GM23338 (cell line): ENCODE results near the gene SLC36A3. TPM values are rescaled to one million over a fixed set of nuclear protein-coding genes. Genes with fewer than 3 reads are reported as not detected.
"Not testable (repeated sequence)": the region's sequence is repeated elsewhere in the genome, so short reads cannot be mapped to it uniquely, and the experiment has no call there.

Source experiments
- ATAC-seq: fragments of 200-7000 bp; cut with Tn5 transposase; 3 replicates; pipeline ENCODE4 v1.9.1; 2020
- DNase-seq: peaks from one replicate; pipeline ENCODE4 v3.0.0-alpha.2; 2015; ENCODE audit warnings: low spot score
- H2AFZ ChIP-seq: fragments of 200-600 bp; sonication (generic); 2 replicates; pipeline ENCODE4 v1.8.0; 2016; ENCODE audit warnings: antibody characterized with exemption, mild to moderate bottlenecking, moderate library complexity
- H3F3A ChIP-seq: fragments of 200-600 bp; sonication (generic); replicated peaks from 2 replicates; pipeline ENCODE4 v1.8.0; 2017; ENCODE audit warnings: antibody characterized with exemption, mixed run types, low read depth
- H3K27ac ChIP-seq: fragments of 200-600 bp; sonication (generic); 2 replicates; pipeline ENCODE4 v1.6.1; 2016; ENCODE audit warnings: low read depth
- H3K27me3 ChIP-seq: fragments of 200-600 bp; sonication (generic); 2 replicates; pipeline ENCODE4 v1.8.0; 2016; ENCODE audit warnings: mild to moderate bottlenecking, mixed run types, moderate library complexity; ENCODE audit not compliant: insufficient read depth
- H3K36me3 ChIP-seq: fragments of 200-600 bp; sonication (generic); 2 replicates; pipeline ENCODE4 v1.8.0; 2016; ENCODE audit warnings: mild to moderate bottlenecking; ENCODE audit not compliant: insufficient read depth
- H3K4me1 ChIP-seq: fragments of 200-600 bp; sonication (generic); 2 replicates; pipeline ENCODE4 v1.8.0; 2016; ENCODE audit warnings: mild to moderate bottlenecking, moderate library complexity; ENCODE audit not compliant: insufficient read depth
- H3K4me2 ChIP-seq: fragments of 200-600 bp; sonication (generic); 2 replicates; pipeline ENCODE4 v1.7.1; 2017; ENCODE audit warnings: mixed run types
- H3K4me3 ChIP-seq: fragments of 200-600 bp; sonication (generic); 2 replicates; pipeline ENCODE4 v1.6.1; 2016; ENCODE audit warnings: mixed run types
- H3K79me2 ChIP-seq: fragments of 200-600 bp; sonication (generic); replicated peaks from 2 replicates; pipeline ENCODE4 v1.8.0; 2017; ENCODE audit warnings: mild to moderate bottlenecking; ENCODE audit not compliant: insufficient read depth
- H3K9me2 ChIP-seq: fragments of 200-600 bp; sonication (generic); 2 replicates; pipeline ENCODE4 v1.8.0; 2017; ENCODE audit not compliant: insufficient read depth
- H4K20me1 ChIP-seq: fragments of 200-600 bp; sonication (generic); replicated peaks from 2 replicates; pipeline ENCODE4 v1.8.0; 2017; ENCODE audit warnings: mild to moderate bottlenecking; ENCODE audit not compliant: insufficient read depth
- H3K27ac Mint-ChIP-seq: 2 replicates; pipeline ENCODE4 v1.8.0; 2020; ENCODE audit warnings: inconsistent platforms, mild to moderate bottlenecking, moderate library complexity, mixed read lengths
- H3K27me3 Mint-ChIP-seq: 3 replicates; pipeline ENCODE4 v1.8.0; 2022; ENCODE audit warnings: low read depth, mild to moderate bottlenecking, moderate library complexity, mixed read lengths, inconsistent platforms; ENCODE audit not compliant: insufficient read depth, poor library complexity
- H3K36me3 Mint-ChIP-seq: 3 replicates; pipeline ENCODE4 v1.8.0; 2021; ENCODE audit warnings: low read depth, mild to moderate bottlenecking, inconsistent platforms, moderate library complexity, mixed read lengths
- H3K4me1 Mint-ChIP-seq: 3 replicates; pipeline ENCODE4 v1.8.0; 2020; ENCODE audit warnings: mild to moderate bottlenecking, inconsistent platforms, mixed read lengths
- H3K4me3 Mint-ChIP-seq: 3 replicates; pipeline ENCODE4 v1.8.0; 2021; ENCODE audit warnings: moderate library complexity, mild to moderate bottlenecking, inconsistent platforms, mixed read lengths
- H3K9me3 Mint-ChIP-seq: 3 replicates; pipeline ENCODE4 v1.8.0; 2020; ENCODE audit warnings: moderate library complexity, mild to moderate bottlenecking, inconsistent platforms, mixed read lengths
- CTCF ChIP-seq, 2 experiments: fragments of 200-600 bp in 1 of 2; sonication (generic) in 1 of 2; conservative IDR thresholded peaks; 2 replicates each; pipeline versions ENCODE4 v1.5.1 to v1.6.1; 2016 to 2017; ENCODE audit warnings: antibody characterized with exemption in 2 of 2, low read depth in 2 of 2, mild to moderate bottlenecking in 2 of 2, moderate library complexity in 1 of 2
- EZH2 ChIP-seq: fragments of 200-600 bp; sonication (generic); IDR thresholded peaks from one replicate; pipeline ENCODE4 v1.8.0; 2017; ENCODE audit warnings: antibody characterized with exemption, mild to moderate bottlenecking, low read depth; ENCODE audit not compliant: unreplicated experiment
- EZH2phosphoT487 ChIP-seq: fragments of 200-600 bp; sonication (generic); IDR thresholded peaks from one replicate; pipeline ENCODE4 v1.8.1; 2018; ENCODE audit warnings: antibody characterized with exemption; ENCODE audit not compliant: unreplicated experiment
- JUNB ChIP-seq: IDR thresholded peaks from one replicate; pipeline ENCODE4 v1.6.1; 2016; ENCODE audit warnings: antibody characterized with exemption; ENCODE audit not compliant: unreplicated experiment
- NANOG ChIP-seq: IDR thresholded peaks from 2 replicates; pipeline ENCODE4 v1.6.1; 2016; ENCODE audit warnings: antibody characterized with exemption, borderline replicate concordance
- POLR2AphosphoS5 ChIP-seq: IDR thresholded peaks from 2 replicates; pipeline ENCODE4 v1.6.1; 2016; ENCODE audit warnings: antibody characterized with exemption, low read depth
- REST ChIP-seq: IDR thresholded peaks from one replicate; pipeline ENCODE4 v1.6.1; 2018; ENCODE audit warnings: antibody characterized with exemption; ENCODE audit not compliant: unreplicated experiment
- STAT1 ChIP-seq: IDR thresholded peaks from one replicate; pipeline ENCODE4 v1.6.1; 2016; ENCODE audit warnings: antibody characterized with exemption; ENCODE audit not compliant: unreplicated experiment
- ZNF114 ChIP-seq: fragments of 250-450 bp; sonication (Bioruptor Pico); IDR thresholded peaks from 2 replicates; pipeline ENCODE4 v1.5.0; 2020; ENCODE audit warnings: mild to moderate bottlenecking, moderate library complexity
- ZNF331 ChIP-seq: fragments of 250-450 bp; sonication (Bioruptor Pico); IDR thresholded peaks from 2 replicates; pipeline ENCODE4 v1.5.0; 2020; ENCODE audit warnings: low read depth, mild to moderate bottlenecking, moderate library complexity
- polyA plus RNA-seq: library from polyadenylated mRNA; unstranded; fragments of >200 nt; fragmentation: Nextera tagmentation; extraction: Ambion mirVana; gene quantifications from 2 replicates; pipeline ENCODE4 v1.2.1, GENCODE V29; 2016
- total RNA-seq: library from RNA; depleted of rRNA; stranded (reverse); fragments of >200 nt; shearing (Covaris generic); gene quantifications from 2 replicates; pipeline ENCODE4 v1.2.3, GENCODE V29; 2014
- TF ChIP-seq, protein P1 (sequence below): IDR thresholded peaks from 2 replicates; pipeline ENCODE4 v1.6.1; 2016; ENCODE audit warnings: antibody characterized with exemption

Gene SLC36A3
- total and polyA plus RNA-seq, 2 experiments from 2014 or later: not detected

- TF ChIP-seq ZNF114 (CRISPR knock-in tag) (no peak), CTCF (conservative IDR thresholded peaks at IDR 0.05; ENCODE audit: low read depth in 2 of 2) (no peak), REST (no peak), STAT1 (no peak), POLR2AphosphoS5 (no peak), JUNB (no peak)
These were observed 47.8 kb downstream of the SLC36A3 start (continued) for GRCh38 chr5:151255621-151256286.

- not testable (repeated sequence) for H3K36me3 ChIP-seq, H3K36me3 Mint-ChIP-seq, H3K9me3 Mint-ChIP-seq, H3K27ac ChIP-seq, H3K9me2 ChIP-seq, H3K4me2 ChIP-seq, H3K27ac Mint-ChIP-seq, H3F3A ChIP-seq, H3K4me3 Mint-ChIP-seq, H2AFZ ChIP-seq, DNase-seq, H4K20me1 ChIP-seq, ATAC-seq, H3K27me3 ChIP-seq, H3K4me3 ChIP-seq
- Histone ChIP-seq H3K79me2 (peaks cover 21% of the 10 kb centered on the region), H3K4me1 (peaks cover 28% of the 10 kb centered on the region)
- peaks cover 13% of the 10 kb centered on the region for H3K27me3 Mint-ChIP-seq
- H3K4me1 Mint-ChIP-seq: peaks cover 36% of the 10 kb centered on the region
These were observed 48.6 kb downstream of the SLC36A3 start for GRCh38 chr5:151254990-151255389.

DNA sequence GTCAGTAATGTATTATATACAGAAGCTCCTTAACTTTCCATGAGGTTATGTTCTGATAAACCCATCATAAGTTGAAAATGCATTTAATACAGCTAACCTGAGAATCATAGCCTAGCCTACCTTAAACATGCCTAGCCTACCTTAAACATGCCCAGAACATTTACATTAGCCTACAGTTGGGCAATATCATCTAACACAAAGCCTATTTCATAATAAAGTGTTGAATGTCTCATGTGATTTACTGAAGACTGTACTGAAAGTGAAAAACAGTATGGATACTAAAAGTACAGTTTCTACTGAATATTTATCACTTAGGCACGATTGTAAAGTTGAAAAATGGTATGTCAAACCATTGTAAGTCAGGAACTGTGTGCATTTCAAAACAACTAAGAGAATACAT is 49.0 kb downstream of the SLC36A3 start:
- no peak for DNase-seq
- H3K36me3 ChIP-seq: no peaks in the 10 kb centered on the region
- H3K4me1 ChIP-seq: peaks cover 28% of the 10 kb centered on the region
- Mint-ChIP-seq H3K4me1 (peaks cover 36% of the 10 kb centered on the region), H3K27ac (no peak overlapping the region), H3K9me3 (no peaks in the 10 kb centered on the region), H3K36me3 (no peaks in the 10 kb centered on the region; the same call in 2 of the 3 replicates), H3K4me3 (no peak overlapping the region), H3K27me3 (peaks cover 14% of the 10 kb centered on the region)
- H3K9me2 ChIP-seq: no peaks in the 10 kb centered on the region
- H3K79me2 ChIP-seq: peaks cover 21% of the 10 kb centered on the region
- ATAC-seq: no peak
- H3K4me2 ChIP-seq: peak overlapping the region; percentile 90; the same call in 1 of the 2 replicates
- no peak overlapping the region for H3K27ac ChIP-seq
- H4K20me1 ChIP-seq: no peaks in the 10 kb centered on the region
- no peaks in the 10 kb centered on the region for H3F3A ChIP-seq
- H3K4me3 ChIP-seq: no peak overlapping the region; the same call in 1 of the 2 replicates
- no peaks in the 10 kb centered on the region for H3K27me3 ChIP-seq
- no peak overlapping the region for H2AFZ ChIP-seq
- TF ChIP-seq EZH2phosphoT487 (no peak), REST (no peak), EZH2 (no peak), JUNB (no peak), POLR2AphosphoS5 (no peak), STAT1 (no peak), NANOG (no peak), ZNF331 (CRISPR knock-in tag) (no peak)
- TF ChIP-seq, protein P1, sequence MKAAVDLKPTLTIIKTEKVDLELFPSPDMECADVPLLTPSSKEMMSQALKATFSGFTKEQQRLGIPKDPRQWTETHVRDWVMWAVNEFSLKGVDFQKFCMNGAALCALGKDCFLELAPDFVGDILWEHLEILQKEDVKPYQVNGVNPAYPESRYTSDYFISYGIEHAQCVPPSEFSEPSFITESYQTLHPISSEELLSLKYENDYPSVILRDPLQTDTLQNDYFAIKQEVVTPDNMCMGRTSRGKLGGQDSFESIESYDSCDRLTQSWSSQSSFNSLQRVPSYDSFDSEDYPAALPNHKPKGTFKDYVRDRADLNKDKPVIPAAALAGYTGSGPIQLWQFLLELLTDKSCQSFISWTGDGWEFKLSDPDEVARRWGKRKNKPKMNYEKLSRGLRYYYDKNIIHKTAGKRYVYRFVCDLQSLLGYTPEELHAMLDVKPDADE: no peak
